SK-N-DZ (cell line): Measurements from ENCODE around the gene TTC8.

Source experiments
- DNase-seq: peaks from one replicate; pipeline ENCODE4 v3.0.0-alpha.2; 2015; ENCODE audit warnings: low spot score

TTC8 gene

GRCh38 chr14:88864198-88864597, 39.7 kb downstream of the TTC8 start:
- no peak for DNase-seq

- DNase-seq: no peak
Measured at GRCh38 chr14:88866305-88866704, 41.9 kb downstream of the TTC8 start.

- peak; percentile 24 for DNase-seq
Measured at GRCh38 chr14:88868558-88869159, 44.2 kb downstream of the TTC8 start.

GRCh38 chr14:88870777-88871176, 46.3 kb downstream of the TTC8 start:
- no peak for DNase-seq

GRCh38 chr14:88871429-88871828, 47.0 kb downstream of the TTC8 start:
- no peak for DNase-seq

GRCh38 chr14:88872976-88873375, 48.5 kb downstream of the TTC8 start:
- no peak for DNase-seq

- peak; percentile 76 for DNase-seq
Measured at GRCh38 chr14:88877192-88877591, 52.7 kb downstream of the TTC8 start.

GRCh38 chr14:88879022-88879421, 54.6 kb downstream of the TTC8 start:
- DNase-seq: no peak

GRCh38 chr14:88882236-88882635, 57.8 kb downstream of the TTC8 start:
- no peak for DNase-seq

- DNase-seq: no peak
Measured at GRCh38 chr14:88895116-88895515, 70.7 kb downstream of the TTC8 start.

GRCh38 chr14:88901189-88901588, 76.7 kb downstream of the TTC8 start:
- peak; percentile 69 for DNase-seq

GRCh38 chr14:88901991-88902390, 77.5 kb downstream of the TTC8 start:
- DNase-seq: no peak

- DNase-seq: peak; percentile 46
Measured at GRCh38 chr14:88902850-88903249, 78.4 kb downstream of the TTC8 start.

GRCh38 chr14:88904206-88904647, 79.8 kb downstream of the TTC8 start:
- DNase-seq: peak; percentile 99

GRCh38 chr14:88904864-88905263, 80.4 kb downstream of the TTC8 start:
- peak; percentile 65 for DNase-seq

- DNase-seq: no peak
Measured at GRCh38 chr14:88908216-88908615, 83.8 kb downstream of the TTC8 start.

- DNase-seq: no peak
Measured at GRCh38 chr14:88910386-88910785, 85.9 kb downstream of the TTC8 start.

- DNase-seq: no peak
Measured at GRCh38 chr14:88911809-88912208, 87.4 kb downstream of the TTC8 start.

GRCh38 chr14:88914956-88915355, 90.5 kb downstream of the TTC8 start:
- no peak for DNase-seq

GRCh38 chr14:88919502-88919901, 95.1 kb downstream of the TTC8 start:
- no peak for DNase-seq
